22Rv1 (cell line): Measurements from ENCODE around the gene CECR2.

Experiments used
- H3K27ac ChIP-seq: fragments of 450-650 bp; 2 replicates; pipeline ENCODE4 v1.5.1; 2017
- ZFX ChIP-seq: fragments of 450-650 bp; IDR thresholded peaks from 2 replicates; pipeline ENCODE4 v1.6.1; 2017; ENCODE audit warnings: antibody characterized with exemption, borderline replicate concordance
- TF ChIP-seq, protein P1 (sequence below): fragments of 450-650 bp; IDR thresholded peaks from 2 replicates; pipeline ENCODE4 v1.5.1; 2017; ENCODE audit warnings: mild to moderate bottlenecking

CECR2 gene

DNA sequence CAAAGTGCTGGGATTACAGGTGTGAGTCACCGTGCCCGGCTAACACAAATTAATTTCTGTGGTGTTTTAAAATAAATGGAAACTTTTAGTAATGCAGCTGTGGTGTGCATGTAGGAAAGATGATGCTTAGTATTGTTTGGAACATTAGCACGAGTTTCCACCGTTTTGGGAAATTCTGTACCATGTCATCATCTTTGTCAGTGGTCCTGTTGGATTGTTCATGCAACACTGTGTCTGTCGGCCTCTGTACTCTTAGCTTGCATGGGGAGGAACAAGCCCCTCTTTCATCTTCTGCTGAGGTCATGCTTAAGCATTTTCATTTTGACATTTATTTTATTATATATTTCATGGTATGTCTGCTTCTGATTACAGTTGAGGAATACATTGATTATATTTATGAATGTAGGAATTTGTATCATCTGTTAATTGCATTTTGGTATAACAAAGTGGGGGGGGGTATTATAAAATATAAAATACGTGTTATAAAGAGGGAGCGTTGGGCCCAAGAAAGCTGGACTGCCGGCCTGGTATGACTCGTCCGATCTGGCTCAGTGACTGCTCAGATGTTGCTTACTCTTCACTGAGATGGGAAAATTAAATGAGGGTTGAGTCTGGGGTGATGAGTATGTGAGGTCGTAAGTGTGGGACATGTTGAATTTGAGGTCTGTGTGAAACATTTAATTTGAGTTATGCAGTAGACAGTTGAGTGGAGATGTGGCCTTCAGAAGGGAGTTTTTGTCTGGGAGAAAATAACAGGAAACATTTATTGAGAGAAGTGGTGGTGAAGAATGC is 28.7 kb downstream of the CECR2 start:
- H3K27ac ChIP-seq: no peak overlapping the region
- TF ChIP-seq ZFX: no peak
- TF ChIP-seq, protein P1, sequence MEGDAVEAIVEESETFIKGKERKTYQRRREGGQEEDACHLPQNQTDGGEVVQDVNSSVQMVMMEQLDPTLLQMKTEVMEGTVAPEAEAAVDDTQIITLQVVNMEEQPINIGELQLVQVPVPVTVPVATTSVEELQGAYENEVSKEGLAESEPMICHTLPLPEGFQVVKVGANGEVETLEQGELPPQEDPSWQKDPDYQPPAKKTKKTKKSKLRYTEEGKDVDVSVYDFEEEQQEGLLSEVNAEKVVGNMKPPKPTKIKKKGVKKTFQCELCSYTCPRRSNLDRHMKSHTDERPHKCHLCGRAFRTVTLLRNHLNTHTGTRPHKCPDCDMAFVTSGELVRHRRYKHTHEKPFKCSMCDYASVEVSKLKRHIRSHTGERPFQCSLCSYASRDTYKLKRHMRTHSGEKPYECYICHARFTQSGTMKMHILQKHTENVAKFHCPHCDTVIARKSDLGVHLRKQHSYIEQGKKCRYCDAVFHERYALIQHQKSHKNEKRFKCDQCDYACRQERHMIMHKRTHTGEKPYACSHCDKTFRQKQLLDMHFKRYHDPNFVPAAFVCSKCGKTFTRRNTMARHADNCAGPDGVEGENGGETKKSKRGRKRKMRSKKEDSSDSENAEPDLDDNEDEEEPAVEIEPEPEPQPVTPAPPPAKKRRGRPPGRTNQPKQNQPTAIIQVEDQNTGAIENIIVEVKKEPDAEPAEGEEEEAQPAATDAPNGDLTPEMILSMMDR: no peak

DNA sequence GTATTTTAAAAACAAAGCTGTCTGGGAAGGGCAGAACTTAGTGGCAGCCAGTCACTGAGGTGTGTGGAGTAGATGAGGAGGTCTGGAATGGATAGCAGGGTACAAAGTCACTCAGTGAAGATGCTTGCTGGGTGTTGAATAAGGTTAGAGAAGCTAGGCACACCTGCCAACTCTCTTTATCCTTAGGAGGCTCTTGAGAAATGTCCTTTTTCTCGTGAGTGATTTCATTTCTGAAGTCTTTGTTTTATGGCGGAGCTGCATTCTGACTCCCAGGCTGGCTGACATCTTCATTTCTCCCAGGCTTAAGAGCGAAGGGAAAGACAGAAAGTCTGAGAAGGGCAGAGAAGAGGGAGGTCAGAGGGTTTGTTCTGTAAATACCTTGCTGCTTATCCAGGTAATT is 31.0 kb downstream of the CECR2 start:
- no peak overlapping the region for H3K27ac ChIP-seq
- TF ChIP-seq, protein P1: no peak
- no peak for TF ChIP-seq ZFX

DNA sequence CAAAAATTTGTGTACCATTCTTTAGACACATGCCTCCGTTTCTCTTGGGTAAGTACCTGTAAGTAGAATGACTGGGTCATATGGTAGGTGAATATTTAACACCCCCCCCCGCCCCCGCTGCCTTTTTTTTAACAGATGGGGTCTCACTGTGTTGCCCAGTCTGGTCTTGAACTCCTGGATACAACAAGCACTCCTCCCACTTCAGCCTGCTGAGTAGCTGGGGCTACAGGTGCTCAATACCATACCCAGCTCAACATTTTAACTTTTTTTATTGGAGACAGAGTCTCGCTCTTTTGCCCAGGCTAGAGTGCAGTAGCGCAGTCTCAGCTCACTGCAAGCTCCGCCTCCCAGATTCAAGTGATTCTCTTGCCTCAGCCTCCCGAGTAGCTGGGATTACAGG is 32.5 kb downstream of the CECR2 start:
- TF ChIP-seq, protein P1: no peak
- no peak for TF ChIP-seq ZFX
- no peak overlapping the region for H3K27ac ChIP-seq

DNA sequence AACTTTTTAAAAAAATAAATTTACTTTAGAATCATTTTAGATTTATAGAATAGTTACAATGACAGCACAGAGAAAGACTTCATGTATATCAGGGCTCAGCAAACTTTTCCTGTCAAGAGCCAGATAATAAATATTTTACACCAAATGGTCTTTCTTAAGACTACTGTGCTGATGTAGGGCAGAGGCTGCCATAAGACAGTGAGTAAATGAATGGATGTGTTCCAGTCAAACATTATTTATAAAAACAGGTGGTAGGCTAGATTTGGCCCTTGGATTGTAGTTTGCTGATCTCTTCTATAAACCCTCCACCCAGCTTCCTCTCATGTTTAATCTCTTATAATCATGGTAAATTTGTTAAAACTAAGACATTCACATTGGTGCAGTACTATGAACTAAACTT is 33.0 kb downstream of the CECR2 start:
- no peak overlapping the region for H3K27ac ChIP-seq
- no peak for TF ChIP-seq ZFX
- TF ChIP-seq, protein P1: no peak

DNA sequence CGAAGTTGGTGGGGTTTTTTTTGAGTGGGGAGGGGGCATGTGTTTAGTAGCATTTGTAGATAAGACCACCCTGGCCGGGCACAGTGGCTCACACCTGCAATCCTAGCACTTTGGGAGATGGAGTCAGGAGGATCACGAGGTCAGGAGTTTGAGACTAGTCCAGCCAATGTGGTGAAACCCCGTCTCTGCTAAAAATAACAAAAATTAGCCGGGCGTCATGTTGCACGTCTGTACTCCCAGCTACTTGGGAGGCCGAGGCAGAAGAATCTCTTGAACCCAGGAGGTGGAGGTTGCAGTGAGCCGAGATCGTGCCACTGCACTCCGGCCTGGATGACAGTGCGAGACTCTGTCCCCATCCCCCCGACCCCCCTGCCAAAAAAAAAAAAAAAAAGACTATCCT is 34.6 kb downstream of the CECR2 start:
- TF ChIP-seq, protein P1: no peak
- TF ChIP-seq ZFX: no peak
- no peak overlapping the region for H3K27ac ChIP-seq

DNA sequence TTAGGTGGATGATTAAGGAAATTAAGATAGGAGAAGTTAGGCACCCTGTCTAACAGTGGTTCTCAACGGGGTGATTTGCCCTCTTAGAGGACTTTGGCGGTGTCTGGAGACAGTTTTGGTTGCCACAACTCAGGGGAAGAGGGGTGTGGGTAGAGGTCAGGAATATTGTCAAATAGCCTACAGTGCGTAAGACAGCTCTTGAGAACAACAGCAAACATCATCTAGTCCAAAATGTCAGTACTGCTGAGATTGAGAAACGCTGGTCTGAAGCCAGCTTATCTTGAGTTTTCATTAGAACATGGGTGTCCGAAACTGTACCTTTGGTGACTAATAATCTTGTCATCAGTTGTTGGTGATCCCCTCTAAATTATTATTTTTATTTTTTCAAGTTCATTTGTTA is 38.4 kb downstream of the CECR2 start:
- no peak overlapping the region for H3K27ac ChIP-seq
- TF ChIP-seq, protein P1: no peak
- no peak for TF ChIP-seq ZFX

DNA sequence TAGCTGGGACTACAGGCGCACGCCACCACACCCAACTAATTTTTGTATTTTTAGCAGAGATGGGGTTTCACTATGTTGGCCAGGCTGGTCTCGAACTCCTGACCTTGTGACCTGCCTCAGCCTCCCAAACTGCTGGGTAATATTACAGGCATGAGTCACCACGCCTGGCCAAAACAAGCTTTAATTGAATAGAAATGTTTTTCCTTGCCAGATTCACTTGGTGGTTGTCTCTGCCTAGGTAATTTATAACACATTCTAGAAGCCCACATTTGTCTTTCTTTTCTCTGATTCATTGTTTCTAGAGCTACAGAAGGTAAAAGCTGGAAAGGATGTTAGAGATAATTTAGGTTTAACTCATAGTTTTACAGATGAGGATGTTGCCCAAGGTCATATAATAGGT is 41.3 kb downstream of the CECR2 start:
- no peak overlapping the region for H3K27ac ChIP-seq
- no peak for TF ChIP-seq ZFX

DNA sequence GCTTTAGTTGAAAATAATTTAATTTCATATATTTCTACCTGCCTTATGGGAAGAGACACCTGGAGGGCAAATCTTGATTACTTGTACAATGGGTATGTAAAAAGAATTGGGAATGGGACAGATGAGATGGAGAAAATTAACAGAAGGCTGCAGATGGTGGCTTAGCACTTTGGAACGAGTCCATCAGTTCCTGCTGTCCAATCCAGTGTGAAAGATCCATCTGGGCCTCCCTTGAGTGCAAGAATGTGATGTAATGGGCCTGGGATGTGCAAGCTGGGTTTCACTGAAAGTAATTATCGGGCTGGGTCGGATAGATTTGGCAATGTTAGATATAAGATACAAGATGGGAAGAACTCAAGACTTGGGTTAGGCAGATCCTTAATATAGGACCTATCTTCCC is 42.0 kb downstream of the CECR2 start:
- TF ChIP-seq ZFX: no peak
- TF ChIP-seq, protein P1: no peak
- no peak overlapping the region for H3K27ac ChIP-seq
